ENCODE results near the gene TSSK6. TPM values are rescaled to one million over a fixed set of nuclear protein-coding genes. Genes with fewer than 3 reads are reported as not detected.

Gene TSSK6
- total and polyA plus RNA-seq, 3 donors from 2014 or later = 117 to 722 (median 125) TPM

GRCh38 chr19:19561946-19562664, 46.8 kb upstream of the TSSK6 start:
- Histone ChIP-seq H3K9me3 (no peaks in the 10 kb centered on the region), H3K4me1 (no peaks in the 10 kb centered on the region), H3K4me3 (no peak overlapping the region), H3K27ac (no peak overlapping the region), H3K36me3 (ENCODE audit: low read depth, missing control alignments) (no peaks in the 10 kb centered on the region), H3K27me3 (no peaks in the 10 kb centered on the region)
- DNase-seq = no peak
- intact Hi-C loops (cut with DNase I; ENCODE audit: low total_unique reads) = no loop called here
- TF ChIP-seq CTCF (IDR thresholded peaks at IDR 0.05) = no peak
- TF ChIP-seq POLR2A (IDR thresholded peaks at IDR 0.05) = no peak
- WGBS, 2 donors = 86 to 88% methylated on average over 17 to 26 of the region's 26 CpGs

- no peaks in the 10 kb centered on the region for H3K27me3 ChIP-seq
These were observed 44.6 kb upstream of the TSSK6 start for GRCh38 chr19:19559931-19560330.

GRCh38 chr19:19558636-19559035, 43.3 kb upstream of the TSSK6 start:
- no peaks in the 10 kb centered on the region for H3K4me1 ChIP-seq
- H3K27ac ChIP-seq = no peak overlapping the region
- no peaks in the 10 kb centered on the region for H3K9me3 ChIP-seq
- H3K36me3 ChIP-seq (ENCODE audit: low read depth, missing control alignments) = no peaks in the 10 kb centered on the region
- no peak for DNase-seq
- intact Hi-C loops (cut with DNase I; ENCODE audit: low total_unique reads) = no loop called here
- no peak for TF ChIP-seq POLR2A (IDR thresholded peaks at IDR 0.05)
- no peak for TF ChIP-seq CTCF (IDR thresholded peaks at IDR 0.05)
- no peak overlapping the region for H3K4me3 ChIP-seq
- no peaks in the 10 kb centered on the region for H3K27me3 ChIP-seq
- 90 to 94% methylated on average over 14 to 16 of the region's 16 CpGs for WGBS, 2 donors

More at GRCh38 chr19:19559931-19560330, 44.6 kb upstream of the TSSK6 start:
- no peaks in the 10 kb centered on the region for H3K9me3 ChIP-seq
- H3K36me3 ChIP-seq (ENCODE audit: low read depth, missing control alignments) = no peaks in the 10 kb centered on the region
- intact Hi-C loops (cut with DNase I; ENCODE audit: low total_unique reads) = no loop called here
- WGBS, 2 donors = 74 to 80% methylated on average over 4 of the region's 4 CpGs
- H3K4me3 ChIP-seq = no peak overlapping the region
- H3K27ac ChIP-seq = no peak overlapping the region
- DNase-seq = no peak
- no peaks in the 10 kb centered on the region for H3K4me1 ChIP-seq
- TF ChIP-seq POLR2A (IDR thresholded peaks at IDR 0.05) (no peak), CTCF (IDR thresholded peaks at IDR 0.05) (no peak)

GRCh38 chr19:19558055-19558454, 42.7 kb upstream of the TSSK6 start:
- DNase-seq = no peak
- Histone ChIP-seq H3K4me1 (no peaks in the 10 kb centered on the region), H3K9me3 (no peaks in the 10 kb centered on the region), H3K27ac (no peak overlapping the region), H3K36me3 (ENCODE audit: low read depth, missing control alignments) (no peaks in the 10 kb centered on the region), H3K27me3 (no peaks in the 10 kb centered on the region), H3K4me3 (no peak overlapping the region)
- no peak for TF ChIP-seq CTCF (IDR thresholded peaks at IDR 0.05)
- no peak for TF ChIP-seq POLR2A (IDR thresholded peaks at IDR 0.05)
- 88 to 90% methylated on average over 12 to 15 of the region's 15 CpGs for WGBS, 2 donors
- intact Hi-C loops (cut with DNase I; ENCODE audit: low total_unique reads) = no loop called here

Measured in testis (tissue), 3 donors.